H1 (cell line): ENCODE data around the gene TNS3. TPM values are rescaled to one million over a fixed set of nuclear protein-coding genes. Genes with fewer than 3 reads are reported as not detected.

Experiments used
- CTCF ChIA-PET: fragments of 300-600 bp; sonication (Branson Sonifier 250); formaldehyde crosslinking; loops from one replicate; lab custom pipeline; 2021; ENCODE audit not compliant: partially characterized antibody; lab: Charles Lee
- POLR2A ChIA-PET: fragments of 300-600 bp; sonication (Branson Sonifier 250); formaldehyde crosslinking; loops from one replicate; lab custom pipeline; 2021; ENCODE audit warnings: inconsistent platforms; ENCODE audit not compliant: partially characterized antibody; lab: Charles Lee
- DNase-seq, 2 experiments: peaks; one replicate each; pipeline versions ENCODE4 v3.0.0 to v3.0.0-alpha.2; 2010 to 2022; ENCODE audit warnings: low spot score in 2 of 2, low read depth in 1 of 2, mixed read lengths in 1 of 2
- FAIRE-seq: peaks from 2 replicates; lab custom pipeline; 2011; peaks lifted over from hg19 to GRCh38; lab: Jason Lieb, UNC
- H2AFZ ChIP-seq: 2 replicates; pipeline ENCODE4 v1.8.1; 2012; ENCODE audit warnings: low read length, inconsistent platforms
- H2AK5ac ChIP-seq: 2 replicates; pipeline ENCODE4 v1.6.1; 2013; ENCODE audit warnings: low read depth, low read length
- H2BK120ac ChIP-seq: replicated peaks from 2 replicates; pipeline ENCODE3; 2013; ENCODE audit warnings: low read depth, low read length, inconsistent platforms
- H2BK12ac ChIP-seq: 2 replicates; pipeline ENCODE4 v1.6.1; 2013; ENCODE audit warnings: low read depth, low read length
- H2BK15ac ChIP-seq: 2 replicates; pipeline ENCODE4 v1.6.1; 2013; ENCODE audit warnings: low read length
- H2BK20ac ChIP-seq: 2 replicates; pipeline ENCODE4 v1.6.1; 2013; ENCODE audit warnings: low read length
- H2BK5ac ChIP-seq: 2 replicates; pipeline ENCODE4 v1.6.1; 2013; ENCODE audit warnings: low read depth, low read length
- H3K14ac ChIP-seq: 2 replicates; pipeline ENCODE4 v1.6.1; 2013; ENCODE audit warnings: inconsistent platforms; ENCODE audit not compliant: insufficient read length
- H3K18ac ChIP-seq: 2 replicates; pipeline ENCODE4 v1.6.1; 2013; ENCODE audit warnings: low read length; ENCODE audit errors: extremely low read depth
- H3K23ac ChIP-seq: 2 replicates; pipeline ENCODE4 v1.6.1; 2013; ENCODE audit warnings: inconsistent platforms; ENCODE audit not compliant: insufficient read length
- H3K23me2 ChIP-seq: 2 replicates; pipeline ENCODE4 v1.6.1; 2013; ENCODE audit warnings: low read depth, low read length
- H3K27ac ChIP-seq: 2 replicates; pipeline ENCODE4 v1.6.1; 2011; ENCODE audit warnings: low read depth, low read length, inconsistent platforms
- H3K27me3 ChIP-seq, 4 experiments: replicated peaks in 1 of 4; 1 replicate in 1 of 4; 2 replicates in 3 of 4; pipeline versions ENCODE4 v1.6.1 to v1.8.1; 2011 to 2013; ENCODE audit warnings: low read length in 3 of 4, mild to moderate bottlenecking in 3 of 4, inconsistent platforms in 2 of 4, mixed read lengths in 2 of 4, moderate library complexity in 1 of 4; ENCODE audit not compliant: control insufficient read depth in 3 of 4, insufficient read depth in 3 of 4; ENCODE audit errors: extremely low read depth in 1 of 4
- H3K36me3 ChIP-seq, 4 experiments: 2 replicates each; pipeline versions ENCODE4 v1.6.1 to v1.8.1; 2011 to 2013; ENCODE audit warnings: mild to moderate bottlenecking in 4 of 4, low read length in 3 of 4, moderate library complexity in 2 of 4, control low read depth in 1 of 4, inconsistent platforms in 1 of 4; ENCODE audit not compliant: insufficient read depth in 4 of 4, control insufficient read depth in 2 of 4
- H3K4ac ChIP-seq: replicated peaks from 2 replicates; pipeline ENCODE3; 2013; ENCODE audit warnings: low read length, low read depth, mixed read lengths, inconsistent platforms; ENCODE audit not compliant: insufficient read length
- H3K4me1 ChIP-seq, 4 experiments: replicated peaks in 1 of 4; 1 replicate in 1 of 4; 2 replicates in 3 of 4; pipeline versions ENCODE4 v1.6.1 to v1.8.1; 2011 to 2013; ENCODE audit warnings: low read length in 3 of 4, inconsistent platforms in 2 of 4, mixed read lengths in 1 of 4; ENCODE audit not compliant: insufficient read depth in 4 of 4, control insufficient read depth in 3 of 4
- H3K4me2 ChIP-seq, 2 experiments: 2 replicates each; pipeline versions ENCODE4 v1.6.1 to v1.8.1; 2011 to 2013; ENCODE audit warnings: low read depth in 2 of 2, low read length in 2 of 2, control low read depth in 1 of 2, inconsistent platforms in 1 of 2, mild to moderate bottlenecking in 1 of 2; ENCODE audit not compliant: insufficient read depth in 1 of 2
- H3K4me3 ChIP-seq, 4 experiments: fragments of 200-600, 300-600 bp in 1 of 4; sonication (generic), shearing (Covaris generic), sonication (Bioruptor Twin) in 1 of 4; 2 replicates each; pipeline versions ENCODE4 v1.5.1 to v1.8.1; 2011 to 2016; ENCODE audit warnings: low read length in 4 of 4, low read depth in 3 of 4, control low read depth in 2 of 4, inconsistent platforms in 2 of 4, mild to moderate bottlenecking in 2 of 4, mixed read lengths in 1 of 4, moderate library complexity in 1 of 4; ENCODE audit not compliant: insufficient read depth in 2 of 4; ENCODE audit errors: extremely low read depth in 1 of 4
- H3K56ac ChIP-seq: replicated peaks from 2 replicates; pipeline ENCODE3; 2013; ENCODE audit warnings: low read depth, mild to moderate bottlenecking, mixed read lengths, low read length, inconsistent platforms; ENCODE audit not compliant: insufficient read length
- H3K79me1 ChIP-seq: 2 replicates; pipeline ENCODE4 v1.6.1; 2013; ENCODE audit warnings: low read depth, low read length, control low read depth
- H3K79me2 ChIP-seq, 2 experiments: 2 replicates each; pipeline versions ENCODE4 v1.6.1 to v1.8.1; 2012 to 2013; ENCODE audit warnings: low read length in 2 of 2, mild to moderate bottlenecking in 2 of 2, inconsistent platforms in 1 of 2; ENCODE audit not compliant: insufficient read depth in 2 of 2, control insufficient read depth in 1 of 2
- H3K9ac ChIP-seq, 4 experiments: replicated peaks in 1 of 4; 1 replicate in 1 of 4; 2 replicates in 3 of 4; pipeline versions ENCODE4 v1.6.1 to v1.8.1; 2011 to 2013; ENCODE audit warnings: low read depth in 3 of 4, low read length in 3 of 4, control low read depth in 2 of 4, mild to moderate bottlenecking in 2 of 4, moderate library complexity in 2 of 4, inconsistent platforms in 1 of 4; ENCODE audit errors: extremely low read depth in 1 of 4
- H3K9me3 ChIP-seq, 2 experiments: 2 replicates each; pipeline versions ENCODE4 v1.6.1 to v1.8.1; 2012 to 2013; ENCODE audit warnings: mild to moderate bottlenecking in 2 of 2, moderate library complexity in 2 of 2, control low read depth in 1 of 2, inconsistent platforms in 1 of 2, low read depth in 1 of 2, low read length in 1 of 2, mixed read lengths in 1 of 2; ENCODE audit not compliant: insufficient read depth in 2 of 2
- H4K20me1 ChIP-seq, 2 experiments: replicated peaks in 1 of 2; 2 replicates each; pipeline versions ENCODE3 to v1.8.1; 2011 to 2013; ENCODE audit warnings: inconsistent platforms in 2 of 2, low read length in 2 of 2, mild to moderate bottlenecking in 1 of 2; ENCODE audit not compliant: insufficient read depth in 2 of 2, control insufficient read depth in 1 of 2
- H4K5ac ChIP-seq: 2 replicates; pipeline ENCODE4 v1.6.1; 2013; ENCODE audit warnings: low read length, low read depth, mixed read lengths, inconsistent platforms; ENCODE audit not compliant: insufficient read length
- H4K8ac ChIP-seq: 2 replicates; pipeline ENCODE4 v1.8.0; 2013; ENCODE audit warnings: mild to moderate bottlenecking, moderate library complexity, low read length, inconsistent platforms; ENCODE audit not compliant: insufficient read depth; ENCODE audit errors: extremely low read depth
- H4K91ac ChIP-seq: replicated peaks from 2 replicates; pipeline ENCODE3; 2013; ENCODE audit warnings: low read length, mixed read lengths, inconsistent platforms; ENCODE audit not compliant: insufficient read length
- CEBPB ChIP-seq: IDR thresholded peaks from 2 replicates; pipeline ENCODE4 v1.6.1; 2012; ENCODE audit warnings: low read depth, low read length
- CHD2 ChIP-seq: IDR thresholded peaks from 2 replicates; pipeline ENCODE4 v1.6.1; 2012; ENCODE audit warnings: low read length, improper control_type of control experiment
- EGR1 ChIP-seq: IDR thresholded peaks from 2 replicates; pipeline ENCODE4 v1.6.1; 2011; ENCODE audit warnings: low read depth, low read length, borderline replicate concordance
- KDM1A ChIP-seq: fragments of 200-600, 300-600 bp; sonication (generic); IDR thresholded peaks from 2 replicates; pipeline ENCODE4 v1.7.1; 2016; ENCODE audit warnings: mild to moderate bottlenecking, low read length, borderline replicate concordance
- NANOG ChIP-seq: IDR thresholded peaks from 2 replicates; pipeline ENCODE4 v1.6.1; 2011; ENCODE audit warnings: low read length, low read depth, mild to moderate bottlenecking, inconsistent platforms; ENCODE audit not compliant: insufficient read depth, poor library complexity, severe bottlenecking
- RAD21 ChIP-seq, 2 experiments: IDR thresholded peaks in 1 of 2; conservative IDR thresholded peaks in 1 of 2; 2 replicates each; pipeline ENCODE4 v1.6.1; 2011; ENCODE audit warnings: low read depth in 2 of 2, low read length in 2 of 2, improper control_type of control experiment in 1 of 2, inconsistent platforms in 1 of 2, mild to moderate bottlenecking in 1 of 2, moderate library complexity in 1 of 2
- SP1 ChIP-seq: IDR thresholded peaks from 2 replicates; pipeline ENCODE4 v1.6.1; 2011; ENCODE audit warnings: low read depth, low read length
- SP2 ChIP-seq: IDR thresholded peaks from 2 replicates; pipeline ENCODE4 v1.6.1; 2012; ENCODE audit warnings: mild to moderate bottlenecking, low read length, inconsistent platforms
- TCF12 ChIP-seq: IDR thresholded peaks from 2 replicates; pipeline ENCODE4 v1.6.1; 2011; ENCODE audit warnings: low read depth, mild to moderate bottlenecking, low read length
- TEAD4 ChIP-seq: IDR thresholded peaks from 2 replicates; pipeline ENCODE4 v1.6.1; 2012; ENCODE audit warnings: low read depth, low read length, inconsistent platforms, mixed read lengths
- WGBS, 2 experiments: shearing (Covaris generic) in 1 of 2; methylation state at CpG; one replicate each; pipeline versions ENCODE4 v1.1.6 to v1.1.7; 2013 to 2015; ENCODE audit warnings: low lambda C conversion rate in 2 of 2, mixed read lengths in 2 of 2, inconsistent platforms in 1 of 2, low coverage in 1 of 2, missing lambda C conversion rate in 1 of 2; ENCODE audit not compliant: insufficient replicate concordance in 2 of 2, insufficient coverage in 1 of 2, insufficient read length in 1 of 2; ENCODE audit errors: extremely low coverage in 1 of 2, missing lambda C conversion rate in 1 of 2; 5-methylcytosine and 5-hydroxymethylcytosine counted together
- polyA plus RNA-seq, 7 experiments: library from polyadenylated mRNA; depleted of rRNA in 3 of 7; stranded (reverse) in 5 of 7; unstranded in 2 of 7; fragments of >200 nt in 5 of 7; fragments of 200-250 nt in 2 of 7; gene quantifications; 1 replicate in 5 of 7; 2 replicates in 1 of 7; 4 replicates in 1 of 7; pipeline versions ENCODE4 v1.2.1 to v1.2.3, GENCODE V29; 2011 to 2013; ENCODE audit warnings: missing spikeins in 2 of 7, mixed read lengths in 2 of 7
- total RNA-seq: library from RNA; stranded (reverse); fragmentation: NEBNext Ultra II Directional; extraction: Animal tissue kit (Norgen Biotek cat#: 25700); gene quantifications from 2 replicates; pipeline ENCODE4 v1.2.1, GENCODE V29; 2021
- TF ChIP-seq, protein P1 (sequence below): IDR thresholded peaks from 2 replicates; pipeline ENCODE4 v1.6.1; 2011; ENCODE audit warnings: low read length, improper control_type of control experiment
- TF ChIP-seq, protein P2 (sequence below): IDR thresholded peaks from 2 replicates; pipeline ENCODE4 v1.6.1; 2012; ENCODE audit warnings: inconsistent platforms

Gene TNS3
- total and polyA plus RNA-seq, 2 of the 8 experiments (the other 6 are each of a cell fraction or from before 2014, with no cell fraction given), result 11.9 to 24.2 TPM

DNA sequence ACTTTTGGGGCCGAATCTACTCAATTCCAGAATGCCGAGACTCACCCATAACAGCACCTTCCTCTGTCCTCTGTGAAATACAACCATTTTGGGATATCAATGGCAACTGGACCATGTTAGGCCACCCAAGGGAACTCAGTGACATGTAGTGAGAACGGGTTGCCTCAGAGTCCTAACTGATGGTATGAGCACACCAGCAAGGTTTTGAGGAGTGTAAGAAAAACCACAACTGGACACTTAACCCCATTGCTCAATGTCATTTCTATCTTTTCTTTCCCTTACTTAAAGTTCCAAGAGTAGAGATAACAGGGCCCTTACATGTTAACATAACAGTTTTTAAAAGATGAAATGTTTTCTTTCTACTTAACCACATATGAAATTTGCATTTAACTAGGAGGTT is 67.1 kb downstream of the TNS3 start:
- ChIA-PET CTCF (no interaction called here), POLR2A (no interaction called here)
- H3K56ac ChIP-seq, result no peak overlapping the region
- H3K23ac ChIP-seq, result no peak overlapping the region
- H3K4me3 ChIP-seq, result no peak overlapping the region
- no peak overlapping the region for H3K18ac ChIP-seq
- H3K9ac ChIP-seq, result no peak overlapping the region
- no peak overlapping the region for H2BK20ac ChIP-seq
- H3K27ac ChIP-seq, result no peak overlapping the region
- H2AFZ ChIP-seq, result no peak overlapping the region
- H4K8ac ChIP-seq, result no peak overlapping the region
- H3K79me2 ChIP-seq, result peaks cover 4 to 11% of the 10 kb centered on the region in 2 experiments; a peak in 3 of 4 replicates
- no peak overlapping the region for H4K5ac ChIP-seq
- FAIRE-seq (no peak), DNase-seq (no peak)
- no peak overlapping the region for H3K14ac ChIP-seq
- H4K91ac ChIP-seq, result no peak overlapping the region
- no peak overlapping the region for H3K4ac ChIP-seq
- no peaks in the 10 kb centered on the region for H3K9me3 ChIP-seq
- H2BK5ac ChIP-seq, result no peak overlapping the region
- no peaks in the 10 kb centered on the region for H3K27me3 ChIP-seq
- peaks cover 4 to 11% of the 10 kb centered on the region in 2 experiments for H4K20me1 ChIP-seq
- peaks cover 4% of the 10 kb centered on the region; the same call in 1 of the 2 replicates for H3K79me1 ChIP-seq
- H3K4me2 ChIP-seq, result no peak overlapping the region
- peaks cover 0 to 3% (median 0%) of the 10 kb centered on the region in 4 experiments; a peak in 1 of 8 replicates for H3K36me3 ChIP-seq
- peaks cover 0 to 5% (median 0%) of the 10 kb centered on the region in 4 experiments; a peak in 2 of 7 replicates for H3K4me1 ChIP-seq
- 89% methylated on average over 3 of the region's 3 CpGs; no CpG with 5 or more reads in 1 of the 2 experiments for WGBS, 2 experiments
- TF ChIP-seq, protein P1, sequence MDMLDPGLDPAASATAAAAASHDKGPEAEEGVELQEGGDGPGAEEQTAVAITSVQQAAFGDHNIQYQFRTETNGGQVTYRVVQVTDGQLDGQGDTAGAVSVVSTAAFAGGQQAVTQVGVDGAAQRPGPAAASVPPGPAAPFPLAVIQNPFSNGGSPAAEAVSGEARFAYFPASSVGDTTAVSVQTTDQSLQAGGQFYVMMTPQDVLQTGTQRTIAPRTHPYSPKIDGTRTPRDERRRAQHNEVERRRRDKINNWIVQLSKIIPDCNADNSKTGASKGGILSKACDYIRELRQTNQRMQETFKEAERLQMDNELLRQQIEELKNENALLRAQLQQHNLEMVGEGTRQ, result no peak
- TF ChIP-seq NANOG, result no peak
- TF ChIP-seq CHD2, result no peak
- no peak for TF ChIP-seq SP2
- no peak for TF ChIP-seq RAD21 (IDR thresholded peaks at IDR 0.05 in 1 of 2, conservative IDR thresholded peaks at IDR 0.05 in 1 of 2; ENCODE audit: low read depth in 2 of 2, low read length in 2 of 2)
- TF ChIP-seq EGR1, result no peak
- TF ChIP-seq CEBPB, result no peak
- TF ChIP-seq TEAD4, result no peak
- no peak for TF ChIP-seq SP1
- no peak for TF ChIP-seq KDM1A
- TF ChIP-seq, protein P2, sequence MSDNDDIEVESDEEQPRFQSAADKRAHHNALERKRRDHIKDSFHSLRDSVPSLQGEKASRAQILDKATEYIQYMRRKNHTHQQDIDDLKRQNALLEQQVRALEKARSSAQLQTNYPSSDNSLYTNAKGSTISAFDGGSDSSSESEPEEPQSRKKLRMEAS, result no peak
- TF ChIP-seq TCF12, result no peak
- H2BK12ac ChIP-seq, result no peak overlapping the region
- H2BK15ac ChIP-seq, result no peak overlapping the region
- no peak overlapping the region for H2AK5ac ChIP-seq
- H3K23me2 ChIP-seq, result peaks cover 4% of the 10 kb centered on the region; the same call in 1 of the 2 replicates
- no peak overlapping the region for H2BK120ac ChIP-seq
